NCI-H446 (cell line): Measurements from ENCODE around the gene FOXJ3.

Source experiments
- DNase-seq, 2 experiments: peaks; one replicate each; lab custom pipeline; 2025; lab: John Stamatoyannopoulos, UW

Gene FOXJ3

GRCh38 chr1:42189931-42190853, 144.8 kb downstream of the FOXJ3 start:
- no peak for DNase-seq

- DNase-seq, result peak in 1 of 2 experiments; percentile 69
Measured at GRCh38 chr1:42186152-42186551, 148.9 kb downstream of the FOXJ3 start.

GRCh38 chr1:42184616-42185015, 150.4 kb downstream of the FOXJ3 start:
- DNase-seq, result no peak

GRCh38 chr1:42183957-42184268, 151.1 kb downstream of the FOXJ3 start:
- DNase-seq, result no peak

- DNase-seq, result no peak
Measured at GRCh38 chr1:42183210-42183956, 151.7 kb downstream of the FOXJ3 start.

GRCh38 chr1:42181687-42182086, 153.3 kb downstream of the FOXJ3 start:
- no peak for DNase-seq

- no peak for DNase-seq
Measured at GRCh38 chr1:42179900-42180329, 155.1 kb downstream of the FOXJ3 start.

- no peak for DNase-seq
Measured at GRCh38 chr1:42179275-42179674, 155.8 kb downstream of the FOXJ3 start.

GRCh38 chr1:42178249-42178648, 156.8 kb downstream of the FOXJ3 start:
- no peak for DNase-seq

GRCh38 chr1:42177541-42177981, 157.5 kb downstream of the FOXJ3 start:
- peak; percentile 51 to 88 for DNase-seq

- DNase-seq, result peak in 1 of 2 experiments; percentile 41
Measured at GRCh38 chr1:42176902-42177519, 158.0 kb downstream of the FOXJ3 start.

- no peak for DNase-seq
Measured at GRCh38 chr1:42175314-42176054, 159.6 kb downstream of the FOXJ3 start.

GRCh38 chr1:42173961-42174735, 160.9 kb downstream of the FOXJ3 start:
- DNase-seq, result peak in 1 of 2 experiments; percentile 49

- peak; percentile 45 to 75 for DNase-seq
Measured at GRCh38 chr1:42173155-42173933, 161.7 kb downstream of the FOXJ3 start.

GRCh38 chr1:42172381-42173133, 162.5 kb downstream of the FOXJ3 start:
- DNase-seq, result no peak

GRCh38 chr1:42171679-42172266, 163.3 kb downstream of the FOXJ3 start:
- no peak for DNase-seq

GRCh38 chr1:42170779-42171621, 164.0 kb downstream of the FOXJ3 start:
- peak in 1 of 2 experiments; percentile 64 for DNase-seq

GRCh38 chr1:42168763-42169162, 166.3 kb downstream of the FOXJ3 start:
- DNase-seq, result peak in 1 of 2 experiments; percentile 69
